OCI-LY1 (cell line): Measurements from ENCODE around the gene CLDN20.
"Not testable (repeated sequence)": the region's sequence is repeated elsewhere in the genome, so short reads cannot be mapped to it uniquely, and the experiment has no call there.

Source experiments
- H2AFZ ChIP-seq: fragments of 200-600 bp; sonication (generic), shearing (Covaris generic); 2 replicates; pipeline ENCODE4 v1.6.0; 2014; ENCODE audit warnings: antibody characterized with exemption, mild to moderate bottlenecking, low read length
- H3F3A ChIP-seq: fragments of 200-600 bp; sonication (generic), shearing (Covaris generic); 2 replicates; pipeline ENCODE4 v1.6.0; 2014; ENCODE audit warnings: mild to moderate bottlenecking, antibody characterized with exemption, low read length, moderate library complexity; ENCODE audit not compliant: insufficient read depth
- H3K27ac ChIP-seq: fragments of 200-600 bp; sonication (generic); 2 replicates; pipeline ENCODE4 v1.5.1; 2014; ENCODE audit warnings: low read length, mixed run types, mild to moderate bottlenecking, low read depth; ENCODE audit not compliant: poor library complexity, severe bottlenecking
- H3K27me3 ChIP-seq: fragments of 200-600 bp; sonication (generic); 2 replicates; pipeline ENCODE4 v1.6.0; 2014; ENCODE audit warnings: antibody characterized with exemption, mild to moderate bottlenecking, low read length, moderate library complexity; ENCODE audit not compliant: insufficient read depth
- H3K36me3 ChIP-seq: fragments of 200-600 bp; sonication (generic); 2 replicates; pipeline ENCODE4 v1.6.1; 2014; ENCODE audit warnings: mild to moderate bottlenecking, antibody characterized with exemption, low read length, moderate library complexity, mixed read lengths; ENCODE audit not compliant: insufficient read depth
- H3K4me1 ChIP-seq: fragments of 200-600 bp; sonication (generic); 2 replicates; pipeline ENCODE4 v1.5.1; 2014; ENCODE audit warnings: mild to moderate bottlenecking, low read length, moderate library complexity; ENCODE audit not compliant: insufficient read depth, severe bottlenecking
- H3K4me2 ChIP-seq: fragments of 200-600 bp; sonication (generic), shearing (Covaris generic); 2 replicates; pipeline ENCODE4 v1.6.1; 2014; ENCODE audit warnings: low read length
- H3K4me3 ChIP-seq: fragments of 200-600 bp; sonication (generic); 2 replicates; pipeline ENCODE4 v1.5.1; 2014; ENCODE audit warnings: low read length, low read depth, mild to moderate bottlenecking, mixed read lengths; ENCODE audit not compliant: poor library complexity, severe bottlenecking
- H3K79me2 ChIP-seq: fragments of 200-600 bp; shearing (Covaris generic); 2 replicates; pipeline ENCODE4 v1.6.1; 2016; ENCODE audit warnings: mixed run types, low read length, mixed read lengths; ENCODE audit not compliant: insufficient read depth
- H3K9ac ChIP-seq: fragments of 200-600 bp; sonication (generic), shearing (Covaris generic); 2 replicates; pipeline ENCODE4 v1.6.1; 2014; ENCODE audit warnings: mild to moderate bottlenecking, low read length, mixed read lengths
- H3K9me2 ChIP-seq: fragments of 200-600 bp; sonication (generic), shearing (Covaris generic); 2 replicates; pipeline ENCODE4 v1.6.1; 2014; ENCODE audit warnings: low read depth, mild to moderate bottlenecking, low read length, mixed read lengths
- H3K9me3 ChIP-seq: fragments of 200-600 bp; shearing (Covaris generic); 2 replicates; pipeline ENCODE4 v1.6.1; 2014; ENCODE audit warnings: low read length, mixed read lengths
- H4K20me1 ChIP-seq: fragments of 200-600 bp; sonication (generic), shearing (Covaris generic); 2 replicates; pipeline ENCODE4 v1.6.0; 2016; ENCODE audit warnings: mild to moderate bottlenecking, low read length; ENCODE audit not compliant: insufficient read depth
- CTCF ChIP-seq: fragments of 200-600 bp; sonication (generic), shearing (Covaris generic); IDR thresholded peaks from 2 replicates; pipeline ENCODE4 v1.5.1; 2017; ENCODE audit warnings: mild to moderate bottlenecking, antibody characterized with exemption, low read length, moderate library complexity, mixed read lengths
- EZH2 ChIP-seq: fragments of 200-600 bp; sonication (generic), shearing (Covaris generic); IDR thresholded peaks from 2 replicates; pipeline ENCODE4 v1.8.0; 2017; ENCODE audit warnings: borderline replicate concordance, mixed run types, mild to moderate bottlenecking, antibody characterized with exemption, low read length, moderate library complexity, mixed read lengths

CLDN20 gene

GRCh38 chr6:155227046-155227445 is 36.8 kb upstream of the CLDN20 start:
- TF ChIP-seq EZH2: no peak
- TF ChIP-seq CTCF: no peak
- H3K9me3 ChIP-seq: no peaks in the 10 kb centered on the region; the same call in 1 of the 2 replicates
- H3K79me2 ChIP-seq: no peaks in the 10 kb centered on the region
- H3K27ac ChIP-seq: no peak overlapping the region
- no peak overlapping the region for H2AFZ ChIP-seq
- H3K4me2 ChIP-seq: no peak overlapping the region
- no peaks in the 10 kb centered on the region for H3K9me2 ChIP-seq
- H3F3A ChIP-seq: no peaks in the 10 kb centered on the region
- H3K9ac ChIP-seq: no peak overlapping the region
- no peaks in the 10 kb centered on the region for H3K36me3 ChIP-seq
- no peaks in the 10 kb centered on the region for H3K4me1 ChIP-seq
- H3K4me3 ChIP-seq: no peak overlapping the region
- H4K20me1 ChIP-seq: no peaks in the 10 kb centered on the region
- H3K27me3 ChIP-seq: no peaks in the 10 kb centered on the region

GRCh38 chr6:155228546-155229166 is 35.2 kb upstream of the CLDN20 start:
- no peaks in the 10 kb centered on the region; the same call in 1 of the 2 replicates for H3K9me3 ChIP-seq
- H3K4me3 ChIP-seq: no peak overlapping the region
- no peaks in the 10 kb centered on the region for H3K9me2 ChIP-seq
- H3K36me3 ChIP-seq: no peaks in the 10 kb centered on the region
- H2AFZ ChIP-seq: no peak overlapping the region
- TF ChIP-seq EZH2: no peak
- TF ChIP-seq CTCF: no peak
- H3K79me2 ChIP-seq: no peaks in the 10 kb centered on the region
- no peak overlapping the region for H3K4me2 ChIP-seq
- no peaks in the 10 kb centered on the region for H3K4me1 ChIP-seq
- H4K20me1 ChIP-seq: no peaks in the 10 kb centered on the region
- no peak overlapping the region for H3K9ac ChIP-seq
- no peaks in the 10 kb centered on the region for H3F3A ChIP-seq
- no peak overlapping the region for H3K27ac ChIP-seq
- no peaks in the 10 kb centered on the region for H3K27me3 ChIP-seq

- not testable (repeated sequence) for H4K20me1 ChIP-seq, H3K27me3 ChIP-seq, H3K36me3 ChIP-seq, H3K4me2 ChIP-seq, H3K4me3 ChIP-seq, H3K4me1 ChIP-seq, H3K9me2 ChIP-seq, H2AFZ ChIP-seq, H3K27ac ChIP-seq, H3K9ac ChIP-seq, H3K9me3 ChIP-seq, H3F3A ChIP-seq, H3K79me2 ChIP-seq
Measured at GRCh38 chr6:155230975-155231374, 32.8 kb upstream of the CLDN20 start.

- Histone ChIP-seq H3F3A (no peaks in the 10 kb centered on the region), H3K9me2 (no peaks in the 10 kb centered on the region), H3K79me2 (no peaks in the 10 kb centered on the region), H3K27me3 (no peaks in the 10 kb centered on the region), H3K9me3 (no peaks in the 10 kb centered on the region; the same call in 1 of the 2 replicates), H3K9ac (no peak overlapping the region), H3K4me3 (no peak overlapping the region), H3K4me1 (no peaks in the 10 kb centered on the region), H4K20me1 (no peaks in the 10 kb centered on the region), H3K4me2 (no peak overlapping the region), H3K27ac (no peak overlapping the region), H3K36me3 (no peaks in the 10 kb centered on the region), H2AFZ (no peak overlapping the region)
- TF ChIP-seq CTCF: no peak
- TF ChIP-seq EZH2: no peak
Measured at GRCh38 chr6:155232848-155233247, 31.0 kb upstream of the CLDN20 start.
